NCI-H2107 treated with DMSO at 0.1 percent for 48 hours (cell line): Measurements from ENCODE around the gene S100A12.
A peak's percentile ranks its signal among the peaks of the same experiment; 100 is the strongest.
"Not testable (repeated sequence)": the region's sequence is repeated elsewhere in the genome, so short reads cannot be mapped to it uniquely, and the experiment has no call there.

Experiments used
- DNase-seq: peaks from one replicate; lab custom pipeline; 2025; ENCODE audit not compliant: unreplicated experiment; lab: John Stamatoyannopoulos, UW

The S100A12 gene

DNA sequence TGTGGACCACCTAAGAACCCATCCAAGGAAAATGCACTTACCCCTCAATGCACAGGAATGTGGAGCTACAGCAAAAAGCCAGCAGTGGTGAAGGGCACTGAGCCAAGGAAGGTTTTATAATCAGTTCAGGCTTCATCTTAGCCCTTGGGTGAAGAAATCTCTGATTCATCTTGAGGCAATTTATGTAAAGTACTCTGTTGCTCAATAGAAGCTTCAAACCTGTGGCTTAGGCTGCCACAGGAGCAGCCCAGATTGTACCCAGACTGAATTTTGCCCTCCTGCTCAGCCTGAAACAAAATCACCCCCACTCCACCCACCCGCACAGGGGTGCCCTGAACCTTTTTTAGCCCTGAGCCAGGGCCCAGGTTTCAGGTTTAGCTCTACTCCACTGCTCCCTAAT is at the start of gene S100A12:
Gene S100A12, minus strand, starts transcription at position 111 of the 400 bp plus-strand sequence. CDS start 1,029 bp downstream, outside the sequence.
- DNase-seq = no peak

DNA sequence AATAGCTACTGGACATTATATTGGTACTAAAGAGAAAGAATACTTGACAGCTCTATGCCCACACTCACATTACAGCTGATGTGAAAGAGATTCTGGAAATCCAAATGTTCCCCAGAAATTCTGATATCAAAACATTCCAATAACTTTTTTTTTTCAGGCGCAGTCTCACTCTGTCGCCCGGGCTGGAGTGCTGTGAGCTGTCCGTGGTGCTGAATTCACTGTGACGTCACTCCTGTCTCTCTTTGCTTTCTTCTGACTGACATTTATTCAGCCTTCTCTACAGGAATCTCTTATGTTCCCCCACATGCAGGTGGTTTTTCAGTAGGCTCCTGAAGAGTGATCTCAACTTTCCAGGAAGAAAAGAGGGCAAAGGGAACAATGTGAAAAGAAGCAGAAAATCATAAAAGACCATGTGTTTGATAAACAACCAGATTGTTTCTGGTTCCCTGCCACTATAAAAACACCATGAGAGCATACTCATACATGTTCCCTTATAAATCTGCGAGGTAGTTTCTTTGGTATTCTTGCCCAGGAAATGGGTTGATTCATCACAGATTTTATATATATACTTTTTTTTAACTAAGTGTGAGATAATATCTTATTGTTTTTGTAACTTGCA is 47.1 kb upstream of the S100A12 start:
- DNase-seq = no peak

DNA sequence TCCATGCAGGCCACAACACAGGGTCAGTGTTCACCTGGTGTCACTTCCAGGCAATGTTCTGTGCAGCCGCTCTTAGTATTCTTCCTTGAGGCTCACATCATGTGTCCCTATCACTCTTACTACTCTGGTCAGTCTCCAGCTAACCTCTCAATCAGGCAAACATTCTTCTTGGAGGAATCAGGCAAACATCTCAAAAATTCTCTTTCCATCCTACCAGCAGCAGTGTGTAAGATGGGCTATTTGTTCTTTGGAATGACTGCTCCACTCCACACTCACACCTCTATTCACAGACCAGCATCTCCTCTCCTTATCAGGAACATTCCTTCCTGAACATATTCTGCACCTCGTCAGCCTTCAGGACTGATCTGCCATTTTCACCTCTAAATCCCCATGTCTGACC is 44.9 kb upstream of the S100A12 start:
- DNase-seq = no peak

DNA sequence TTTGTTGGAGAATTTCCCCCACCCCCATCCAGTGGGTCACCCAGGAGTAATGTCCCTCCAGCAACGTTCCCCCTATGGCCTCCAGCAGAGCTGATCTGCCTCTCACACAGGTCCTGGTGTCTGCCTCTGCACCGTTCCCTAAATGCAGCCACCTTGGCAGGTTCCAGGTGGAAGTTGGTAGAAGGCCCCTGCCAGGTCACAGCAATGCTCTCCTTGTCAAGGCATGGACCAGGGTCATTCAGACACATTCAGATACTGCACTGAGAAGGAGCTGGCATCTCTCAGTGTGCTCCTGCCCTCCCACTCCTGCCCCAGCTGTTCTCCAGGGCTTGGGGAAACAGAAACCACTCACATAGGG is 44.0 kb upstream of the S100A12 start:
- DNase-seq = not testable (repeated sequence)

DNA sequence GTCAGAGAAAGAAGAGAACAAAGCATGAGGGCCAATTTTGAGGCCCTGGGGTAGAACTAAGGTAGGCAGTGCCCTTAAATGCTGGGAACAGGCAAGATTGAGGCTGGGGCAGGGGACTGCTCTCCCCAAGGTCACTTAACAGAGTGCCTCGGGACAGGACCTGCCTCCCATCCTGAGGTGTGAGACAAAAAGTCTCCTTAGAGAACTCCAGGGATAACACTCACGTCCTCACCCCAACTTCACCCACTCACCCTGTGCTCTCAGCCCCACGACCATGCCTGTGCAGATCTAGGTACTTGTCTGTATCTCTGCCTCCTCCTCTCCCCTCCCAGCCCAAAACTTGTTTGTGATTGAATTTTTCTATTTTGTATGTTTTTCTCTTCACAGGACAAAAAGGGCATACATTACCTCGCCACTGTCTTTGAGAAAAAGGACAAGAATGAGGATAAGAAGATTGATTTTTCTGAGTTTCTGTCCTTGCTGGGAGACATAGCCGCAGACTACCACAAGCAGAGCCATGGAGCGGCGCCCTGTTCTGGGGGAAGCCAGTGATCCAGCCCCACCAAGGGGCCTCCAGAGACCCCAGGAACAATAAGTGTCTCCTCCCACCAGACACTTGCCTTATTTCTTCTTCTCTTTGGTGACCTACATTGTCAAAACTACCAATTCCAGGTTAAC is 43.5 kb upstream of the S100A12 start:
- not testable (repeated sequence) for DNase-seq

DNA sequence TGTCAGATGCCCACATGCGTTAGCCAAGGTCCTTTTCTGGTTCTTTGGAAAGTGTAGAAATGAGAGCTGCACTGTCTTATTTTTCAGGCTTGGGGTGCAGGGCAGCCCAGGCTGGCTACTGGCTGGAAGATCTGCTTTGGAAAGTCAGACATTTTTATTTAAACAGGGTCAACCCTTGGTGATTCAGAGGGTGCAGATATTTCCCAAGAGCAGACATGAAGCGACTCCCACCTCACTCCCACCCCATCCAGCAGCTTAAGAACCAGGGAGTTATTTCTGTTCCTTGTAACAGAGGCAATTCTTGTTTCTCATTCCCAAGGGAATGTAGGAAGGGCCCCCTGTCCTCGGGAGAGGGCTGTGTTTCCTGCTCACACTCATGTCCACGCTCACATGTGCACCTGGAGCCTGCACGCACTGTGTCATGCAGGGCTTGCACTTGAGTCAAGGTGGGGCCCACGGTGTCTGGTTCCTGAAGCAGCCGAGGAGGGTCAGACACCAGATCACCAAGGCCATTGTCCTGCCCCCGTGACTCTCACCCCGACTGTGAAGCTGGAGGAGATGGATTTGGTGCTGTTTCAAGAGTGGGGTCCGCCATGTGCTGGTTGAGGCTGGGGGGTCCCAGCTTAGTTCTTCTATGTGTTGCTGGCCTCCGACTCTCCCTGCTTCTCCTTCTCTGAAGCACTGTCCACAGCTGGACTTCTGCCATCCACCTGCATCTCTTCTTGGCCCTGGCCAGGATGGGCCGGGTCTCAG is 41.9 kb upstream of the S100A12 start:
- no peak for DNase-seq

DNA sequence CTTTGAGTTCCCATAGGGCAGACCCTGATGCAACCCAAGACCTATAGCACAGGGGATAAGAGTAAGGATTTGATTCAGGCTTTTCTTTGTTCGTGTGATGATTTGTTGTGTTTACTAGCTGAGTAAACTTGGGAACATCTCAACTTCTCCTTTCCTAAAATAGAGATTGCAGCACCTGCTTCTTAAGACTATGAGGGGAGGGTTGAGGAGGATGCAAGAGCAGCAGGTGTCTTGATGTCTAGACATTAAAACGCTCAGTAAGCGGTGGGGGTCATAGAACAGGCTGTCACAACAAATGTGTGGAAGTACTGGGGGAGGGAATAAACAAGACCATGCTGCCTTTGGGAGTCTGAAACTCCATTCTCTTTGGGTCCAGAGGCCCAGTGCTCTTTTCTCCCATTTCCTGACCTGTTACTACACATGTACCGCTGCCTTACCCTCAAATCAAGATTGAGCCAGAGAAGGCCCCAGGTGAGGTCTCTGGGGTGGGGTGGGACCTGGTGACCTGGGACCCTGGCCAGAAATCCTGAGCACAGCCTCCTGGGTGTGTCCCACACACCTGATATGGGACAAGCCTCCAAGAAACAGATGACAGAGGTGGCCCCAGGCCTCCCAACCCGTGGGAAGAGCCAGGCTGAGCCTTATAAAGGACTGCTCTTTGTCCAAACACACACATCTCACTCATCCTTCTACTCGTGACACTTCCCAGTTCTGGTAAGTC is 40.6 kb upstream of the S100A12 start, which contains the start of gene S100A7A:
Gene S100A7A, plus strand, starts transcription at position 671 of the 721 bp plus-strand sequence. CDS start 1,563 bp downstream, outside the sequence.
- DNase-seq = no peak

DNA sequence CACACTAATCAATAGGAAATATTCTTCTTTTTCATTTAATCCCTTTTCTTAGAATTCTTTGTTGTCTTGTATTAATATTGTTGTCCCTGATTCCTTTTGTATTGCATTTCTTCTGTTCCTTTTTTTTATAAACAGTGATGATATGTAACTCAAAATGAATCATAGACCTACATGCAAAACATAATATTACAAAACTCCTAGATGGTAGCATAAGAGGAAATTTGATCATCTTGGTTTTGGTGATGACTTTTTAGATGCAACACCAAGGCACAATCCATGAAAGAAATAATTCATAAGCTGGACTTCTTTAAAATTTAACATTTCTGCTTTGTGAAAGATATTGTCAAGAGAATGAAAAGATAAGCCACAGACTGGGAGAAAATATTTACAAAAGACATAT is 38.5 kb upstream of the S100A12 start:
- not testable (repeated sequence) for DNase-seq

DNA sequence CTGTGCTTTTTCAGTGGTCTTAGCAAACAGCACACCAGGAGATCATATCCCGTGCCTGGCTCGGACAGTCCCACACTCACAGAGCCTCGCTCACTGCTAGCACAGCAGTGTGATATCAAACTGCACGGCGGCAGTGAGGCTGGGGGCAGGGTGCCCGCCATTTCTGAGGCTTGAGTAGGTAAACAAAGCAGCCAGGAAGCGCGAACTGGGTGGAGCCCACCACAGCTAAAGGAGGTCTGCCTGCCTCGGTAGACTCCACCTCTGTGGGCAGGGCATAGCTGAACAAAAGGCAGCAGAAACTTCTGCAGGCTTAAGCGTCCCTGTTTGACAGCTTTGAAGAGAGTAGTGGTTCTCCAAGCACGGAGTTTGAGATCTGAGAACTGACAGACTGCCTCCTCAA is 31.9 kb upstream of the S100A12 start:
- DNase-seq = not testable (repeated sequence)

DNA sequence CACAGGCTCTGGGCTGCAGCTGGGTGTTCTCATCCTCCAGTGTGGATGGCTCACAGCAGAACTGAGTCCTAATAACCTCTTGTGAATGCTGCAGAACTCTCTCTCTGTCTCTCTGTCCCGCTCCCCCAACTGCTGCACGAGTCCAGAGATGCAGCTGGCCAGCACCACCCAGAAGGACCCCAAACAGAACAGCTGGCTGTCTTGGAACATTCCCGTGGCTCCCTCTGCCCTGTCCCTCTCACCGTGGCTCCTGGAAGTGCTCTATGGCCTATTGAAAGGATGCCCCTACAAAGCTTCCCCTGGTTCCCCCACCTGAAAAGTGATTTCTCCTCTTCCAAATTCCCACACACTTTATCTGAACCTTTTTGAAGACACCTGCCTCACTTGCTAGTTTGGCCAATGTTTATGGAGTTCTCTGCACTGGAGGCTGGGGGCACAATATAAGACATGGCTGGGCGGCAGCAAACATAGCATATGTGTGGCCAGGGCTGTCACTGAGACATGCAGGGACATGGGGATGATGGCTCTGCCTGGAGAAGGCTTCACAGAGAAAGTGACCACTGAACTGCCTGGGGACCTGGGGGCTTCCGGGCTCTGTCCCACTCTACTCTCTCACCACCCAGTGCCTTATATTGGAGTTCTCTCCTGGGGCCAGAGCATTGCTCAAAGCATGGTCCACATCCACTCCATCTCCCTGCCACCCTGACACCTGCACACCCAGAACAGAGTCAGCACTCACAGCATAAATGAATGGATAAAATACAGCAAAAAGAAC is 30.6 kb upstream of the S100A12 start:
- DNase-seq = not testable (repeated sequence)

DNA sequence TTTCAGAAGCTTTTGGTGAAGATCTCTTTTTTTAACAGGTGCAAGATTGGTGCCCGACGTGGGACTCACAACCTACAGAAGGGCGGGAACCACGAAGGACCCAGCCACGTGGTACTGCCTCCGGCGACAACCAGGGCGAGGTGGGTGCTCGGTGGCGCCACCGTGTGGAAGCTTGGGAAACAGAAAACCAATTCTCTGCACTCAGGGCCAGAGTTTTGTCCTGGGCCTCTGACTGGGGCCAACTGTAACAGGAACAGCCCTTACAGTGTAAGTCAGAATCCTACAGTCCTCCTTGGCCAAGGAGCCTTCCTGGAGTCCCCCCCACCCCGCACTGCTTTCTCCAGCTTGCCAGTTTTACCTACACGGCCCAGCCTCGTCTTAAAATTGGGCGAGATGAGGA is 29.3 kb upstream of the S100A12 start:
- DNase-seq = no peak

DNA sequence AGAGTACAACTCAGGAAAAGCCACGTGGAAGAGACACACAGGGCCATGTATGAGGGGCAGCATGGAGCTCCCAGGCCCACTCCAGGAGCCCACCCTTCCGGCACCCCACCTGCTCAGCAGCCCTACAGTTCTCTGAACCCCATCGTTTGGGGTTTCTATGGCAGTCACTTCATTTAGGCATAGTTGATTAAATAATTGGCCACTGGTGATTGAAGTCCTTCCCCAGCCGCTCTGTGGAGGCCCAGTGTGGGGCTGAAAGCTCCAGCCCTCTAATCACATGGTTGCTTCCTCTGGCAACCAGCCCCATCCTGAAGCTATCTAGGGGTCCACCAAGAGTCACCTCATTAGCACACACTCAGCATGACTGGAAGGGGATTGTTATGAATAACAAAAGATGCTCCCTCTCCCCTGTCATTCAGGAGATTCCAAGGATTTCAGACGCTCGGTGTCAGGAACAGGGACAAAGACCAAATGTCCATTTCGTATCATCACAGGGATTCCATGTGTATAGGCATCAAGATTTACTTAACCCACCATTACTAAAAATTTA is 28.7 kb upstream of the S100A12 start:
- DNase-seq = no peak

DNA sequence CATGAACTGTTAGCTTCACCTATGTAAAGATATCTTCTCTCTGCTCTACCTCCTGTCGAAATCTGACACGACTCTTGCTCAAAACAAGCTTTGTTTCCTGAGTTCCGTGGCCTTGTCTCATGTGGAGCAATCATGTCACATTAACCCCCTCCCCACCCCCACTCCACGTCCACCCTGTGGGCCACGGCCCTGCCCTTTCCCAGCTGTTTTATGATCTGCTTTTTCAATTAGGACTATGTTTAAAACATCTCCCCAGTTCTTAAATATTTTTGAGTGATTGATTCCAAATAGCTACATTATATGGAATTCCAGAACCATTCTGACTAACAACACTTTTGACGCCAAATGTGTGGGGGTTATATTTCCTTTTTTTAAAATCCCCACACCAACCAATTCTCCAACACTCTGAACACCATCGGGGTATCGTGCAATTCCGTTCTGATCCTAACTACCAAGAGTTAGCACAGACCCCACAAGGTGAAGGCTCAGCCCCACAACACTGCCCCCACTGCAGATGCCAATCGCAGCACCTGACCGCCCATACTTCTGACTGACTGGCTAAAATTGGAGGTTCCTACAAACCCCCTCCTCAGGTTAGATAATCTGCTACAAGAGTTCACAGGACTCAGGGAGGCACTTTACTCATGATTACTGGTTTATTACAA is 28.1 kb upstream of the S100A12 start:
- peak; percentile 44 for DNase-seq

DNA sequence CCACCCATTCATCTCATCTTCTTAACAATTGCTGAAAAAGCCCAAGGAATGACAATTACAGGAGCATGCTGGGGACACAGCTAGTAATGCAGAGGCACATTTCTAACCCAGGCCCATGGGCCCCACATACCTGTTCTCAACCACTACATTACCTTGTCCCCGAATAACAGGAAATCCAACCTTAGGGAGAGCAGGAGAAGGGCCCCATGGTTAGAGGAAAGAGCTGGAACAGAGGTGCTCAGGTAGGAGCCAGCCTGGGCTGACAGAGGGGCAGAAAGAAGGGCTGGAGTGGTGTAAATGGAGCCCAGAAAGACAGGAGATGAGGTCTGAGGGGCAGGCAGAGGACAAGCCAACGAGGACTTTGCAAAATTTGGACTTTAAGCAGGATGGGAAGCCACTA is 26.8 kb upstream of the S100A12 start:
- DNase-seq = peak; percentile 33

DNA sequence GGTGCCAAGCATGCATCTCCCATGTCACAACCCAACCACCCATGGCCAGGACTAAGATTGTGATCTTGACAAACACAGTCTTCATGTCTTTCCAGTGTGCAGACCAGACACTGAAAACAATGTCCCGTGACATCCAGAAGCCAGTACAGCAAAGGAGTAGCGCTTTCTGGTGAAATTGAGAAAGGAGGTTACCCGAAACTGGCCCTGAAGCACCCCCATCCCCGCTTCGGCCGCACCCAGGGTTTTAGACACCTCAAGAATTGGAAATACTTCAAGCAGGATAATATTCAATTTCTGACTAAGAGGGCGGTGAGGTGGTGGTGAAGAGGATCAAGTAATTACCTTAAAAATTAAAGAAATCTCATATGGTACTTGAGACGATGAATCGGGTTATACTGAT is 26.0 kb upstream of the S100A12 start:
- DNase-seq = no peak

DNA sequence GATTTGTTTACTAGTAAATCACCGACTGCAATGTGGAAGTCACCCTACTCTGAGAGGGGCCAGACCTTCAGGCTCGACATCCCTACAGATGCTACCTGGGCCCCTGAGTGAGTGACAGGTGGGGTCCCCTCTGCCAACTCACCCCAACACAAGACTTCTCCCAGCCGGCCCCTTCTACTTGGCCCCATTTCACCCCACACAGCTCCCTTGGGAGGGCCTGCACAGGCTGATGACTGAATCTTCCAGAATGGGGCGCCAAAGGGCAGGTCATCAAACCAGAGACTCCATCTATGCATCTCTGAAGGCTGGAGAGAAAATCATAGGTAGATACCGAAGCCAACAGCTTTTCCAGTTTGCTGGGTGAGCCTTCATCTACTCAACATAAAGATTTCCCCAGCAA is 24.8 kb upstream of the S100A12 start:
- DNase-seq = peak; percentile 52

DNA sequence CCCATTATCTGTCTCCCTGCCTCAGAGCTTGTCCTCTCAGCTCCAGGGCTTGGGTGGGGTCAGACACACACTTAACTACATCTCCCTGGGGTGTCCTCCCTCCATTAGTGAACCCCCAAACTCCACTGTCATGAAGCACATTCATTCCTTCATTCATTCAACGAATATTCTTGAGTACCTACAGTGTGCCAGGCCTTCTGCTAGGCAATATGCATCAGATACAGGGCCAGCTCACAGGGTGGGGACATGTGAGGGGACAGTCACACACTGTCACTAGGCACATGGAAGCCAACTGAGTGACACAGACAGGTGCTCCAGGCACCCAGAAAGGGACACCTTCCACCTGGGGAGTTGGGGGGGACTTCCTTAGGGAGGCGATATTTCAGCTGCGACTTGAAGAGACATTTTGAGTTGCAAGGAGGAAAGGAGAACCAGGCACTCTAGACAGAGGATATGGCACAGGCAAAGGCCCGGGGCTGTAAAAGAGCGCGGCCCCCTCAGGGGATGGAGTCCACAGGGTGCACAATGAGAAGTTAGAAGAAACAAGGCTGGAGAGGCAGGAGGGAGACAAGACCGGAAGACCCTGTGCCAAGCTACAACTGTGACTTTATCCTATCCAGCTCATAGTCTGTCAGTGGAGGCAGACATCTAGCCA is 24.1 kb upstream of the S100A12 start:
- no peak for DNase-seq

DNA sequence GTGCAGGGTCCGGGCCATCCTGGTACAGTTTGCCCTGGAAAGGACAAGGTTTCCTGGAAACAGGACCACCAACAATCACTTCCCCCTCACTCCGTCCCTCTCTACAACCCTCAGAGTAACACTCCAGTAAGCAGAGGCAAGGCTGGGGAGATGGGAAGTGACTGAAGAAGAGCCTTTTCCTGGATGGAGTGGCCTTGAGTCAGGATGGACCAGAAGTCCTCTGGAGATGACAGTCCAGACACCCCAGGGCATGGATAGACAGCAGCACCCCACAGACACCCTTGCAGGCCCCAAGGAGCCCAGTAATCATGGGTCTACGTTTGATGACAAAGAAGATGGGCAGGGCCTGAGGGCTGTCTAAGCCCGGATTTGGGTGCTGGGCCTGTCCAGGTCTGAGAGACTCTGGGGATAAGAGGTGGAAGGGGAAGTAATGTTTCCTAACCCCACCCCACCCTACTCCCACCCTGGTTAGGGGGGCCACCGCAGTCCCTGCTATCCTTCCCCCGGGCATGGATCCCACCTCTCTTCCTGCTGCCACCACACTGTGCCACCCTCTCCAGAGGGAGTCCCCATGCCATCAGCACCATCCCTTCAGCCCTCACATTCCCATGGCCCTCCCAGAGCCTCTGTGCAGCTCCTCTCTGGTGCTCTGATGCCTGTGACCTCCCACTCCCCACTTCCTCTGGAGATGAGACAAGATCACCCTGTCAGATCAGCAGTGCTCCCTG is 22.7 kb upstream of the S100A12 start:
- DNase-seq = no peak
